Activated T-cell treated with anti-CD3 and anti-CD28 coated beads for 48 hours (primary cell): ENCODE data around the gene PPFIBP2.
"Not testable (repeated sequence)": the region's sequence is repeated elsewhere in the genome, so short reads cannot be mapped to it uniquely, and the experiment has no call there.

Experiments
- DNase-seq: peaks from one replicate; pipeline ENCODE4 v3.0.0-alpha.2; 2020; ENCODE audit warnings: low read depth

Gene PPFIBP2

DNA sequence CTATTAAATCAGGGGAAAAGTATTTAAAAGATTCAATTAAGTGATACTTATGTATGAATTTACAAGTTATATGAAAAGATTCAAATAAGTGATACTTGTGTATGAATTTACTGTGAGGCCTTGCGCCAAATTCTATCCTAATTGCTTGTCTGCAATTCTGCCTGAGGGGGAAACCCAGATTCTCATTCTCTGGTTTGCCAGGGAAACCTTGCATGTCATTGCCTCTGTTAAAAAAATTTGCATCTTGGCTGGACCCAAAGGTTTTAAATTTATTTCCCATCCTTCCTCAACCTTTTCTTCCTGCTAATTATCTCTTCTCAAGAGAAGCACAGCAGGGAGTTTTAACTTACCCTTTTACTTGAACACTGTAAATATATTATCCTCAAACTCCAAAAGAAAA lies 14.7 kb upstream of the PPFIBP2 start:
- DNase-seq: no peak

DNA sequence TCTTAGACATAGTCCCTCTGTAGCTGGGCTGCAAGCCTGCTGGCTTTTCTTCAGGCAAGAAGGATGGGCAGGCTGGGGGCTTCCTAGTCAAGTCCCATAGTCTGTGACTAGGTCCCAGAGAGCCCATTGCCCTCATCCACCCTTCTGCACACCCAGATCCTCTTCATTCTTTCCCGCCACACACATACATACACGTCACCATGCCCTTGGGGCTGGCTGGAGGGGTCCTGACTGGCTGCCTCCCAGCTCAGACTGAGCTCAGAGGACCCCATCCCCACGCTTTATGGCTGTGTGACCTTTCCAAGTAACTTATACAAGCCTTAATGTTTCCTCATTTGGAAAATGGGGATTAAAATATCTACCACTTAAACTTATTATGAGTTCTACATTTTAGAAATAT lies 13.5 kb upstream of the PPFIBP2 start:
- no peak for DNase-seq

DNA sequence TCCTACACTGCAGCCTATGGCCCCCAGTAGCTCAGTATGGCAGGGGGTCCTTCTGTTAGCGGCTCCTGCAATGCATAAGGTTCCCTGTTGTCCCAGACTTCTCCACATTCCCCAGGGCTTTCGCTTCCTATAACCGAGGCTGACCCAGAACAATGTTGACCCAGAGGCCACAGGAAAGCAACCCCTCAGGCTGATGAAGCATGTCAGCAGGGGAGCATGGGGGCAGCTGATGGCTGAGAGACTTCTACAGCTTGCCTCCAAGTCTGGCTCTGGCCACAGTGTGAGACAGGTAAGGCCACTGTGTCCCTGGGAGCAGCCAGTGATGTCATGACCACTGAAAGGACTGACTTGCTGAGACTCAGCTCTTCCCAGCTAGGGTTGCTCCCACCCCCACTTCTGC lies 12.5 kb upstream of the PPFIBP2 start:
- DNase-seq: no peak

DNA sequence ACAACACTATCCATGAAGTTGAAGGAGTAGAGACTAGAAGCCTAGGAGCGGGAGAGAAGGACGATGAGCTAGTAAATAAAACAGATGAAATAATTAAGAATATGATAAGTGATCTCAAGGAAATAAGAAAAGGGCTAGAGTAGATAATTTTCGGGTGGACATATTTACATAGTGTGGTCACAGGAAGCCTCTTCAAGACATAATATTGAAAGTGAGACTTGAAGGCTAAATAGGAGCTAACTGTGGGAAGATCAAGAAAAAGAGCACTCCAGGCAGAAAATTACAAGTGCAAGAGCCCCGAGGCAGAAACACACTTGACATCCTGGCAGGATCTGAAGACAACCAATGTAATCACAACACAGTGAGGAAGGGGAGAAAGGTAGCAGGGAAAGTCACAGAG lies 11.9 kb upstream of the PPFIBP2 start:
- no peak for DNase-seq

DNA sequence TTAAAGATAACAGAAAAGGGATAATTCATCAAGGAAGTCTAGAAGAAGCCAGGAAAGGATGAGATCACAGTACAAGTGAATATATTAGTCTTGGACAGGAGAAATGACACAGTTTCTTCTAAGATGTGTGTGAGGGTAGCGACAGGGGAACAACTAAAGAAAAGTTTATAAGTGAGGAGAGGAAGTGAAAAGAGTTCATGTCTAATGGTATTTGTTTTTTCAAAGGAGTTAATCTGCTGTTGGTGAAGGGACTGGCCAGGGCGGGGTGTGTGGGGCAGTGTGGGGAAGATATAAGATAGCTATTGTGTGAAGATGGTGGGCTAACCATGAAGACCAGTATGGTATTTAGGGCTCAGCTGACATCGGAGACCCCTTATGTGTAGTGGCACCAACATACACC lies 7.6 kb upstream of the PPFIBP2 start:
- no peak for DNase-seq

DNA sequence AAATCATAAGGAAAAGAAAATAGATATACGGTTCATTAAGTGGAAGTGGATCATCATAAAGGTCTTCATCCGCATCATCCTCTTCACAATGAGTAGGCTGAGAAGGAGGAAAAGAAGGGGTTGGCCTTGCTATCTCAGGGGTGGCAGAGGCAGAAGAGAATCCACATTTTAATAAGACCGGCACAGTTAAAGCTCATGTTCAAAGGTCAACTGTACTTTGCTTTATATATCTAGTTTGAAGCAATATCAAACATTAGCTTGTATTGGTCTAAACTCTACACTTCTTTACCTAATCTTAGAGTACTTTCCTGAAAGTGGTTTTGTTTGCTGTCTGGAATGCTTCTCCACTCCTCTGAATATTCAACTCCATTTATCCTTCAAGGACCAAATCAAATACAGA lies 5.7 kb upstream of the PPFIBP2 start:
- no peak for DNase-seq

DNA sequence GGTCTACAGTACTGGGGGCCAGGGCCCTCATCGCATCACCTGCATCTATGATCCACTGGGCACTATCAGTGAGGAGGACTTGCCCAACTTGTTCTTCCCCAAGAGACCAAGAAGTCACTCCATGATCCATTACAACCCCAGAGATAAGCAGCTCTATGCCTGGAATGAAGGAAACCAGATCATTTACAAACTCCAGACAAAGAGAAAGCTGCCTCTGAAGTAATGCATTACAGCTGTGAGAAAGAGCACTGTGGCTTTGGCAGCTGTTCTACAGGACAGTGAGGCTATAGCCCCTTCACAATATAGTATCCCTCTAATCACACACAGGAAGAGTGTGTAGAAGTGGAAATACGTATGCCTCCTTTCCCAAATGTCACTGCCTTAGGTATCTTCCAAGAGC lies 3.8 kb upstream of the PPFIBP2 start:
- DNase-seq: no peak

DNA sequence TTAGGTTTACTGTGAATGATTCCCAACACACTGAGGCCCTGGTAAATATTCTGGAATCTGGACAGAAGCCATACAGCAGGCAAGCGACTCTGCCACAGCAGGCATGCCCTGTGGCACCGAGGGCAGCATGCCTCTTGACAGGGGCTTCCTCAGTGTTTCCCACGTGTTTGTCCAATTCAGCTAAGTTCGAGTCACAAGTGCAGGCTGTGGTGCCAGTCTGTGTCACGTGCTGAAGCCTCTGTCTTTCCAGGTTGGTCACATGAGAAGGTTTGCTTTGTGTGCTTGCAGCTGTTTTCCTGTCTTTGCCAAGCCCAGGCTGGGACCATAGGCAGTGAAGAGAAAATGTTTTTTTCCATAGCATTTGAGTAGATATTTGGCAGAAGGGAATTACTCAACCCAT lies 2.4 kb upstream of the PPFIBP2 start:
- no peak for DNase-seq

DNA sequence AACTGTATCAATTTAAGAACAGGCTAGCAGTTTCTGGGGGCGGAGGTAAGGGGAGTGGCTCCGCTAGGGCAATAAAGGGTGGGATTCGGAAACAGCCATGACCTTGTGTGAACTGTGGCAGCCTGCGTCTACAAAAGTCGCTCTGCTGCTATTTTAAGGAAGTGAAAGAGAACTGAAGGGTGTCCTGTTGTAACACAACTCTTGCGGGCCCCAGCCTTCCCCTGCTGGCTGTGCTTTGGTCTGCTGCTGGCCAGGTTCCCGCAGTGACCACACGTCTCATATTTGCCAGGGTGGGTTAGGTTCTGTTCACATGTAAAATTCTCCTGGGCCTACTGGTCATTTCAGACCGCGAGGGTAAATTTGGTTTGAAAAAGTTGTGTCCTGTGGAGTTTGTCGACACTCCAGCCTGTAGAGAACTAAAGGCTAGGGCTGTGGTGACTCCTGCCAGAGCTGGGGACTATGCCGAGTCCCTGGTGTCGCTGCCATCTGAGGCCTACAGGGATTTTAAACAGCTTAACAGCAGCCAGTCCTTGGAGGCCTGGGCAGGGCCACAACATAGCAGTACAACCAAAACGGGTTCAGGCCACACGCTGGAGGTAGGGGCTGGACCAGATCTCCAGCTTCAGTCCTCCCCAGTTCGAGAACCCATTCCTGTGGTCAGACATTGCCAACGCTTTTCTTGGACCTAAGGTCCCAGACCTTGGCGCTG lies 1.1 kb upstream of the PPFIBP2 start:
- no peak for DNase-seq

DNA sequence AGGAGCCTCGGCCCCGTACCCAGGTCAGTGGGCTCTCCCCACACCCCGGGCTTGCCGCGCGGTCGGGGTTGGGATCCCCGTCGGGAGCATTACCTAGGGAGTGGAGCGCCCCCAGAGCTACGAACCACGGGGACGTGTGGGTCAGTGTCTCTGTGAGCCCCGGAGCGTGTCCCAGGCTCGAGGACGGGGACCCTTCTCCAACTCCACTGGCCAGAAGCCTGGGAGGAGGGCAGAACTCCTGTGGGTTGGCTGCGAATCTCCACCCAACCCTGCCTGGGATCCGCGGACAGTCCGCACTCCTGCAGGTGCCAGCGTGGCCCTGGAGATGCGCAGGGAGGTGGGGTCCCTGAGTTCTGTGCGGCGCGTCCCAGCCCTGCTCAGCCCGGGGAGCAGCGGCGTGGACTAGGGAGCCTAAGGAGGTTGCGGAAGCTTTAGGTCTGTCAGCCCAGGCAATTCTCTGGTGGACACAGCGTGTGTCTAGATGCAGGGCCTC lies 346 bp downstream of the PPFIBP2 start:
- DNase-seq: no peak

DNA sequence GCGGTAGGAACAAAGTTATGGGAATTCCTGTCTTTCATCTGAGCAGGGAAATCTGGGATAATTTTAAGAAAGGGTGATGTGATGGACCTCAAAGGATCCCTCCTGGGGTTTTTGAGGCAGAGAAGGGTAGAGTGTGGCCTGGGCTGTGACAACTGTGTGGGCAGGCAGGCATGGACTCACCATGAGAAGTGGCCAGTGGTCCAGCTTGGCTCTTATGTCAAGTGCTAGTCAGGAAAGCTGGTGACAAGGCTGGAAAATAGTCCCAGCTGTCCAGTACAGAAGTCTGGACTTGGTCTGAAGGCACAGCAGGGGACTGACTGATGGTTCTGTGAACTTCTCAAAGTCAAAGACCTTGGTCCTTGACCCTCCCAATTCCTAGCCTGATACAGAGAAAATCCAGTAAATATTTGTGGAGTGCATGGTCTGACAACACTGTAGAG lies 1.7 kb downstream of the PPFIBP2 start:
- no peak for DNase-seq

DNA sequence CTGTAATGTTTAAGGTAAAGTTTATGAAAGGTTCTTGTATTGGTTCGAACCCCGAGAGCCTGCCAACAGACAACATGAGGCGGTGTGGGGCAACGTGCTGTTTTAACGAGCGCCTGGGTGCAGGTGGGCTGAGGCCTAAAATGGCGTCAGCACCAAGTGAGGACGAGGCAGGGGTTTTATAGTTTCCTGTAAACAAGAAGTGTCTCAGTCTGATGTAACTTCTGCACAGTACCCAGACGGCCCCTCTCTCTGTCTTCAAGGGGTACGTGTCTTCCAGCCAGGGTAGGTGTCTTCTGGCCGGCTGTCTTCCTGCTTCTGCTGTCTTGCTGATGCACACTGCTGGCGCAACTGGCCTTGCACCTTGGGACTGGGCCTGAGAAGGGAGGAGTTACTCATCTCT lies 2.7 kb downstream of the PPFIBP2 start:
- DNase-seq: no peak

DNA sequence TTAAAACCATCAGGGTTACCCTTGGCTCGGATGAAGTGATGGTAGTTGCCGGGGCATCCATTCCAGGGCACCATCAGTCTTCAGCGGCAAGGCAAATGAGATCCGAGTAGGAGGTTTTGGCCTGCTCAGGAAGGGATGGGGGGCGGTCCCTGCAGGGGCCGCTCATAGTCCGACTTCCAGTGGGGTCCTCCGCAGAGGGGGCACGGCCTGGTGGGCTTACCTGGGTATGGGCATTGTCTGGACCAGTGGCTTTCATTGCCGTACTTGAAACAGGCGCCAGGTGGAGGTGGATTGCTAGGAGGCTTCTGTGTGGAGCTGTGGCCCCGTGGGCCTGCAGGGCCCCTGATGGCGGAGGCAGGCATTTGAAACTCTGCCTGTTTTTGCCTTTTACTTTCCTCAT lies 3.9 kb downstream of the PPFIBP2 start:
- not testable (repeated sequence) for DNase-seq

DNA sequence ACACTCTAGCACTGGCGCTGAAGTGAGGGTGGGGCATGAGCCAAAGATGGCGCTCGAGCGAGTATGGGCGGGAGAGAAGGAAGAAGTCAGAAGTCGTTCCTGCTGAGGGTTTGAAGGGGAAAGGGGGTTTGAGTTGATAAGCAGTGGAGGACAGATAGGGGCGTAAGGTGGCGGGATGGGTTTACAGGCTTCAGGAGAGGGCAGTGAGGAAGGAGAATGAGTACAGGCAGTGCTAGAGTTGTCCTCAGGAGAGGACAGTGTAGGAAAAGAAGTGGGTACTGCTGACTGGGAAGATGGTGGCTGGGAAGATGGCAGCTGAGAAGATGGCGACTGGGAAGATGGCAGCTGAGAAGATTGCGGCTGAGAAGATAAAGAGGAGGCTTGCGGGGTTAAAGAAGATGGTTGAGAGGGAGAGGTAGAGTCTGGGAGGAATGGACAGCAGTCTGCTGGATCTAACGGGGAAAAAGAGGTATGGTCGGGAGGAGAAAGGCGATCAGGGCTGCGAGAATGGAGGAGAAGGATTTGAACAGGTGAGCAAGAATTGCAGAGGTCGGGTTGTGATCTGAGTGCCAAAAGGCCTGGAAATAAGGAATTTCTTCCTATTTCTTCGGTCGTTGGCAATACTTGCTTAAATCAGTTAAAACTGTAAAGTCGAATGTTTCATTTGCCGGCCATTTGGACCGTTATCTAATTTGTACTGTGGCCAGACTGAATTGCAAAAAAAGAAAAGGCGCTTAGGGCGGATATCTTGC lies 5.2 kb downstream of the PPFIBP2 start:
- DNase-seq: no peak

DNA sequence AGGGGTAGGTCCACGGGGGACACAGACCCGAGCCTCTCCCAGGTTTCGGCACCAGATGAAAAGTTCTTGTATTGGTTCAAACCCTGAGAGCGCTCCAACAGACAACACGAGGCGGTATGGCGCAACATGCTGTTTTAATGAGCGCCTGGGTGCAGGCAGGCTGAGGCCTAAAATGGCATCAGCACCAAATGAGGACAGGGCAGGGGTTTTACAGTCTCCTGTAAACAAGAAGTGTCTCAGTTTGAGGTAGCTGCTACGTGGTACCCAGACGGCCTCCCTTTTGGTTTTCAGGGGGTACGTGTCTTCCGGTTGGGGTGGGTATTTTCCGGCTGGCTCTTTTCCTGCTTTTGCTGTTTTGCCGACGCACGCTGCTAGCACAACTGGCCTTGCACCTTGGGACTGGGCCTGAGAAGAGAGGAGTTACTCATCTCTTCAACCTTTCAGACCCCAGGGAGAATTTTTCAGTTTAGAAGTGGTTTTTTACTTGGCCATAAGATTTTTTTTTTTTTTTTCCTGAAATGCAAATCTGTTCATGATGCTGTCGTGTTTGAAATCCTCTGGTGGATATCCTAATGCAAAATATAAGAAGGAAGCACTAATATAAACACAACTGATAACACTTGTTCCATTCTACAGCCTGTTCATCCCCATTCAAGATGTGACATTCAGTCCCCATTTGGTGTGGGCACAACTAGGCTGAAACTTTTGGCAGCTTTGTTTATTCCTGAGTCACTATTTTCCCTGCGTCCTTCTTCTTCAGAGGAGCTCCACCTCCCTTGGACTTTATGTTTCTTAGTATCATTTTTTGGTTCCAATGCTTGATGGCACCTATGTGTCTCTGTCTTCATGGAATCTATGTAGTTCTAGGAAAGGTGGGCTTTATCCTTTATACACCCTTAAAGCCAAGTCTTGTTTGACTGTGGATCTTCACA lies 6.5 kb downstream of the PPFIBP2 start:
- DNase-seq: no peak

DNA sequence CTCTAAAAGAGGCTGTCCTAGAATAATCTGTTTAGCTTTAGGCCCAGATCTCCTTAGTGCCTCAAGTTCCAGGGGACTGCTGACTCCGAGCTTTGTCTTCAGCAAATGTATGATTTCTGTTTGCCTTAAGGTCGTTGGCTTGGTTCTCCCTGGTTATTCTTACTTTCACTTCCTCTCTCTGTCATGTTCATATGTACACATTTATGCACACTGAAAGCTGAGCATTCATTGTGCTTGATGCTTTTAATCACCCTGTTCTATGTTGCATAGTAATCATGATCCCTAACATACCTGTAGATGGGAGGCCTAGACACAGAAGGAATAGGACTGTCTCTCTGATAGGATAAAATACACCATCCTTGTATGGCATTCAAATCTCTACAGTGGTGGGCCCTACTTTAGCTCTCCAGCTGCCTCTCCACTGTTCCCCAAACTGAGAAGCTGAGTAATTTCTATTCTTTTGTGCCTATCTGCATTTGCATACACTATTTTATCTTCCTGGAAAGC lies 7.2 kb downstream of the PPFIBP2 start:
- no peak for DNase-seq

DNA sequence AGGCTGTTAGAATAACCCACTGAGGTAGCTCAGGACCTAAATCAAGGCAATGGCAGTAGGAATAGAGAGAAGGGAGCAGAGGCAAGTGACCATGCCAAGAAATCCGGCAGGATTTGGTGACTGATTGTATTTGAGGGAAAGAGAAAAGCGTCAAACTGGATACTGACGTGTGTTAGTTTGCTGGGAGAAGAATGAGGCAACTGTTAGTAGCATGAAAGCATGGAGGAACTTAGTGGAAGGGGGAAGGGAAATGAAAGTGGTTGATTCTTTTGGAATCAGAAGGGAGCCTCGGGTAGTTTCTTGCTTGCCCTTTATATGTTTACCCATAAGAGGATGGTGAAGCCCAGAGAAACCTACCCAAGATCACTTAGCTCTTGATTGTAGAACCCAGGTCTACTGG lies 8.3 kb downstream of the PPFIBP2 start:
- DNase-seq: no peak

DNA sequence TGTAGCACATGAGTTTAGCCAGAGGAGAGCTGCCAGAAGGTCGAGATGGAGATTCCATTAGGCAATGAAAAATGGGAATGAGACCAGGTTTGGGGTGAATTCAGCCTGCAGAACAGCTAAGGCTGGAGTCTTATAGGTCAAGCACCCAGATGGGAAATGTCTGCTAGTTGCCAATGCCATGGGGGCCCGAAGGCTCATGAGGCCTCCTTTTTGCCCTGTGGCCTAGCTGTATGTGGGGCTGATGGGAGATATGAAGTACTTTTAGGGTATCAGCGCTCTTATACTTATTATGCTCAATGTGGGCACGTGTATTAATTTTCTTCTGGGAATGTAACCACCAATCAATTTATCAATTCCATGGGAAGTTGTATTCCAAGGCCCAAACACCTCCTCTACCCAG lies 8.7 kb downstream of the PPFIBP2 start:
- DNase-seq: no peak

DNA sequence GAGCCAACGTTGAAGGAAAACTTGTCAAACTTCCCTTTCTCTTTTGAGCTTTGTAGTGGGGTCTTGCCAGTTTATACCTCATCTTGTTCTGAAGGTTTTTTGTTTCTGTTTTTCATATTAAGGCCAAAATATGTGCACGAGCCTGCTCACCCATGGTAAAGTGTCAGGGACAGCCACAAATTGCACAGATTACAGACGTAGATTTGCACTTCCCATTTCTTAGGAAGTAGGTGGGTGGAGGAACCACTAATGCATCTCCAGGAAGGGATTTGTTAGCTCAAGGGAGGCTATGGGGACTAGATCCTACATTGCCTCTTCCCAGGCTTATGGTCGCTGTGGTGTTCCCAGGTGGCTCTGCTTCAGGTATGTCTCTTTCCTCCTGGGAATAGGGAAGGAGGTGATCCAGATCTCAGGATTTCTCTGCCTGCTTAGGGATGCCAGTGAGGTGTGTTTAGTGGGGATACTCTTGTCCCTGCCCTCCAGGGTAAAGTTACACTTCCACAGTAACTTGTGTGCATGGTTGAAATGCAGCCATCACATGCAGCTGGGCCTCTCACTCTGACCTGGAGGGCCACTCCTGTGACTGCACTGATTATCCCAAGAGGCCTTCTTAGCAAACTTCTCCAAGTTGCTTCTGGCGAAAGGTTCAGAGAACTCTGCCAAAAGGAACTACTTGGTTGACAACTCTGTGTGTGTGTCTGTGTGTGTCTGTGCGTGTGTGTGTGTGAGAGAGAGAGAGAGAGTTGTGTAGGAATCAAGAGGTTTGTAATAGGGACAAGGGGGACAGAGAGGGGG lies 9.8 kb downstream of the PPFIBP2 start:
- DNase-seq: no peak

DNA sequence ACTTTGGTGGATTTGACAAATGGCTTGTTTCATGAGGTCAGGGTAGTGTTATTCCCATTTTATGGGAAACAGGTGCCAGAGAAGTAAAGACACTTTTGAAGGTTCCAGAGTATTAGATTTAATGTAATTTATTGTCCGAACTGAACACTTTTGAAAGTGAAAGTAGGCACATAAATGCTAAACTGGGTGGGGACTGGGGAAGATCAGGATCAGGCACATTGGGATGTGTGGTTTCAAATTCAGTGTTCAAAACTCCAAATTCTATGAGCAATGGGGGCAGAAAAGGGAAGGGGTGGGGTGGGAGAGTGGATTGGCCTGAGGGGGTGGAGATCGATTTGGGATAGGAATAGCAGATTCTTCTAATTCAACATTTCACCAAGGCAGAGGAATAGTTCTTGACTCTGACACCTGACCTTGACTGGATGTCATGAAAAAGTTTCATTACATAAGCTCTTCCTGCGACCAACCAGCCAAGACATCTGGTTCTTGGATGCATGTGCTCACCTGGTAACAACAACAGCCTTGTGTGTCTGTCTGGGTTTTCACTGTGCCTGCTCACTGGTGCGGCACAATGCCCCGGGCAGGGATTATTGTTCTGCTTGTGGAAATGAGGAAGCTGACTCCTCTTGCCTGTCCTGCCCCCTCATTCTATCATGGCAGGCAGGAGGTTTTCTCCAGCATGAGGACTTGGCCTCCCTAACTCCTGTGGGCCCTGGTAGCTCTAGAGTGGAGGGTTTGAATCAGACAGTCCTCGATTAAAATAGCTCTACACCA lies 10.8 kb downstream of the PPFIBP2 start:
- DNase-seq: no peak

DNA sequence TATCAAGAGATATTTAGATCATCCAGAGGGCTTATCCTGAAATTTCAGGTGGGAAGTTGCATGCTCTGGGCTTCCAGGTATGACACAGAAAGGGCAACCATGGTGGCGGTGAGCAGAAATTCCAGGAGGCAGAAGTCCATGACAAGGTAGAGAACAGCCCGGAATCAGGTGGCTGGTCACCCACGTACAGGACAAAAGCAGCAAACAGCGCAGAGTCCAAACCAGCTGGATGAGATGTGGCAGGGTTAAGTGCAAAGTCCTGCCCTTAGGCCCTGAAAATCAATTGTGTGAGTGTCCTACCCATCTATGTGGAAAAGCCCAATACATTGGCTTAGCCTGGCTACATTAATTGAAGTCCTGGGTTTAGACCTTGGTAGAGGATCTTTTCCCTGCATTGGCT lies 11.6 kb downstream of the PPFIBP2 start:
- no peak for DNase-seq
